GM12878 (cell line): ENCODE measurements around the gene RAPGEF6. TPM values are rescaled to one million over a fixed set of nuclear protein-coding genes. Genes with fewer than 3 reads are reported as not detected.

Experiments used
- ATAC-seq: fragments of 200-7000 bp; cut with Tn5 transposase; 3 replicates; pipeline ENCODE4 v1.9.1; 2020; ENCODE audit warnings: mild to moderate bottlenecking, moderate library complexity
- BruUV-seq: library from RNA; stranded (reverse); fragments of 400-500 nt; replicated peaks from 2 replicates; lab custom pipeline; 2021; lab: Mats Ljungman, UMichigan
- CTCF ChIA-PET: fragments of 300-600 bp; sonication (Branson Sonifier 250); formaldehyde crosslinking; extraction: SDS; loops from one replicate; lab custom pipeline; 2021; ENCODE audit warnings: inconsistent platforms; lab: Yijun Ruan, JAX
- POLR2A ChIA-PET: fragments of 350-600 bp; formaldehyde crosslinking; extraction: SDS; loops from one replicate; lab custom pipeline; 2021; ENCODE audit warnings: inconsistent platforms; lab: Charles Lee
- RAD21 ChIA-PET: fragments of 300-600 bp; sonication (Branson Sonifier 250); formaldehyde crosslinking; loops from one replicate; lab custom pipeline; 2023; ENCODE audit warnings: antibody characterized with exemption; ENCODE audit not compliant: unreplicated experiment; lab: Charles Lee
- SMC1A ChIA-PET: fragments of 300-600 bp; sonication (Branson Sonifier 250); formaldehyde crosslinking; loops from one replicate; lab custom pipeline; 2023; ENCODE audit not compliant: unreplicated experiment, uncharacterized antibody; lab: Charles Lee
- DNase-seq: peaks from one replicate; pipeline ENCODE4 v3.0.0-alpha.2; 2011; ENCODE audit warnings: low read depth, low spot score
- FAIRE-seq: peaks from 3 replicates; lab custom pipeline; 2011; peaks lifted over from hg19 to GRCh38; lab: Jason Lieb, UNC
- H2AFZ ChIP-seq: 2 replicates; pipeline ENCODE4 v1.6.0; 2011; ENCODE audit warnings: low read depth, low read length, control low read depth; ENCODE audit not compliant: control insufficient read depth
- H3K27ac ChIP-seq: 2 replicates; pipeline ENCODE4 v1.5.1; 2011; ENCODE audit warnings: control low read depth; ENCODE audit not compliant: control insufficient read depth, insufficient read depth
- H3K27me3 ChIP-seq, 2 experiments: replicated peaks in 1 of 2; 2 replicates each; pipeline versions ENCODE4 v1.6.0 to v1.6.1; 2011; ENCODE audit warnings: low read length in 1 of 2; ENCODE audit not compliant: control insufficient read depth in 2 of 2, insufficient read depth in 2 of 2
- H3K36me3 ChIP-seq, 2 experiments: 2 replicates each; pipeline ENCODE4 v1.5.1; 2011; ENCODE audit warnings: low read length in 1 of 2; ENCODE audit not compliant: control insufficient read depth in 2 of 2, insufficient read depth in 2 of 2
- H3K4me1 ChIP-seq: 2 replicates; pipeline ENCODE4 v1.6.1; 2011; ENCODE audit warnings: mild to moderate bottlenecking, low read length, moderate library complexity, mixed read lengths; ENCODE audit not compliant: control insufficient read depth, insufficient read depth
- H3K4me2 ChIP-seq: 2 replicates; pipeline ENCODE4 v1.6.0; 2011; ENCODE audit warnings: control low read depth; ENCODE audit not compliant: control insufficient read depth, insufficient read depth
- H3K4me3 ChIP-seq: fragments of 200-600 bp; sonication (generic); 2 replicates; pipeline ENCODE4 v1.5.1; 2016
- H3K79me2 ChIP-seq: 2 replicates; pipeline ENCODE4 v1.6.0; 2011; ENCODE audit warnings: low read length; ENCODE audit not compliant: control insufficient read depth, insufficient read depth
- H3K9ac ChIP-seq: 2 replicates; pipeline ENCODE4 v1.8.0; 2011; ENCODE audit warnings: low read length, control low read depth, mixed read lengths; ENCODE audit not compliant: control insufficient read depth, insufficient read depth
- H3K9me3 ChIP-seq: replicated peaks from 3 replicates; pipeline ENCODE4 v1.5.1; 2011; ENCODE audit warnings: mild to moderate bottlenecking, low read length; ENCODE audit not compliant: control insufficient read depth, insufficient read depth
- H4K20me1 ChIP-seq: 2 replicates; pipeline ENCODE4 v1.6.0; 2011; ENCODE audit not compliant: control insufficient read depth, insufficient read depth
- ATF2 ChIP-seq: IDR thresholded peaks from 2 replicates; pipeline ENCODE4 v1.6.1; 2012; ENCODE audit warnings: low read length, inconsistent platforms
- BRCA1 ChIP-seq: IDR thresholded peaks from 2 replicates; pipeline ENCODE4 v1.6.1; 2011; ENCODE audit warnings: low read depth, low read length, improper control_type of control experiment
- E2F8 ChIP-seq: fragments of 450-650 bp; IDR thresholded peaks from 2 replicates; pipeline ENCODE4 v1.6.1; 2018; ENCODE audit warnings: mild to moderate bottlenecking, low read depth, moderate library complexity; ENCODE audit not compliant: partially characterized antibody
- IKZF1 ChIP-seq: fragments of 450-650 bp; conservative IDR thresholded peaks from 2 replicates; pipeline ENCODE4 v1.6.1; 2017; ENCODE audit warnings: antibody characterized with exemption, mild to moderate bottlenecking
- IRF3 ChIP-seq: fragments of 450-650 bp; IDR thresholded peaks from 2 replicates; pipeline ENCODE4 v1.6.1; 2014; ENCODE audit warnings: mild to moderate bottlenecking
- MAX ChIP-seq: IDR thresholded peaks from 2 replicates; pipeline ENCODE4 v1.6.1; 2012; ENCODE audit warnings: low read depth, low read length, improper control_type of control experiment
- PAX5 ChIP-seq: IDR thresholded peaks from 2 replicates; pipeline ENCODE4 v1.6.1; 2011; ENCODE audit warnings: low read depth, low read length, borderline replicate concordance
- PML ChIP-seq: IDR thresholded peaks from 2 replicates; pipeline ENCODE4 v1.6.1; 2012; ENCODE audit warnings: low read length, inconsistent platforms
- RFX5 ChIP-seq: IDR thresholded peaks from 2 replicates; pipeline ENCODE4 v1.6.1; 2011; ENCODE audit warnings: low read depth, low read length, improper control_type of control experiment
- TBL1XR1 ChIP-seq: IDR thresholded peaks from 2 replicates; pipeline ENCODE4 v1.6.1; 2012; ENCODE audit warnings: low read depth, low read length, improper control_type of control experiment
- TCF3 ChIP-seq: IDR thresholded peaks from 2 replicates; pipeline ENCODE4 v1.6.1; 2012; ENCODE audit warnings: low read depth, mild to moderate bottlenecking, low read length, borderline replicate concordance; ENCODE audit not compliant: insufficient read depth
- ZNF384 ChIP-seq: IDR thresholded peaks from 2 replicates; pipeline ENCODE4 v1.6.1; 2012; ENCODE audit warnings: low read depth, mild to moderate bottlenecking, low read length, improper control_type of control experiment, borderline replicate concordance
- ZZZ3 ChIP-seq: IDR thresholded peaks from 2 replicates; pipeline ENCODE4 v1.6.1; 2011; ENCODE audit warnings: low read depth; ENCODE audit not compliant: control insufficient read depth, insufficient read length
- WGBS: methylation state at CpG from one replicate; pipeline ENCODE4 v1.1.6; 2016; ENCODE audit warnings: low lambda C conversion rate; ENCODE audit not compliant: insufficient replicate concordance, insufficient coverage; ENCODE audit errors: missing lambda C conversion rate; 5-methylcytosine and 5-hydroxymethylcytosine counted together
- in situ Hi-C: fragments of 300-500 bp; cut with MboI; formaldehyde crosslinking; loops from 9 replicates; pipeline ENCODE4 v1.14.3; 2018; ENCODE audit warnings: mixed read lengths
- intact Hi-C: fragments of 100-400 bp; cut with micrococcal nuclease; formaldehyde crosslinking; loops from one replicate; pipeline ENCODE4 v1.14.2; 2022; ENCODE audit not compliant: unreplicated experiment
- polyA plus RNA-seq, 11 experiments: library from polyadenylated mRNA; depleted of rRNA in 4 of 11; unstranded in 6 of 11; stranded (reverse) in 5 of 11; fragments of >200 nt; fragmentation: Nextera tagmentation in 4 of 11; fragmentation: Illumina TruSeq in 1 of 11; extraction: Ambion mirVana in 4 of 11; extraction: Trizol in 1 of 11; gene quantifications; 1 replicate in 1 of 11; 2 replicates in 10 of 11; pipeline versions ENCODE4 v1.2.1 to v1.2.3, GENCODE V29; 2011 to 2016; ENCODE audit warnings: inconsistent platforms in 2 of 11, missing spikeins in 2 of 11, low read depth in 1 of 11
- total RNA-seq, 4 experiments: library from RNA; depleted of rRNA in 3 of 4; stranded (reverse); fragments of >200 nt in 3 of 4; fragmentation: Illumina TruSeq in 1 of 4; extraction: Trizol in 1 of 4; gene quantifications; 2 replicates each; pipeline versions ENCODE4 v1.2.1 to v1.2.3, GENCODE V29; 2013 to 2021
- TF ChIP-seq, protein P1 (sequence below): fragments of 450-650 bp; IDR thresholded peaks from 2 replicates; pipeline ENCODE4 v1.6.1; 2017; ENCODE audit warnings: mild to moderate bottlenecking, moderate library complexity

RAPGEF6 gene
- total and polyA plus RNA-seq, 10 of the 15 experiments (the other 5 are each of a cell fraction or from before 2014, with no cell fraction given): 2.9 to 24.0 (median 14.2) TPM

GRCh38 chr5:131587541-131587940, 47.5 kb downstream of the RAPGEF6 start:
- CTCF ChIA-PET: interaction anchor here (1.2 to 7.9 kb wide), 4 partner anchors 61 to 475 kb away, joined by 3 to 189 read pairs (median 38); partner anchors contain the start of gene IL3
- SMC1A ChIA-PET: interaction anchor here (0.9 to 5.7 kb wide), 6 partner anchors 8 to 475 kb away, joined by 3 to 76 read pairs (median 18); no protein-coding TSS in a partner anchor
- H3K4me2 ChIP-seq: no peak overlapping the region
- DNase-seq: no peak
- peaks cover 1 to 7% of the 10 kb centered on the region in 2 experiments; a peak in 3 of 4 replicates for H3K36me3 ChIP-seq
- peaks cover 2% of the 10 kb centered on the region; the same call in 1 of the 2 replicates for H3K4me1 ChIP-seq
- intact Hi-C loops (loop anchor here (5.0 to 10.0 kb wide), 2 partner anchors 117 to 225 kb away; no protein-coding TSS in a partner anchor), in situ Hi-C loops (no loop called here)
- ATAC-seq: no peak
- no peak for TF ChIP-seq IRF3
- no peak for TF ChIP-seq MAX
- TF ChIP-seq PAX5: no peak
- no peak for TF ChIP-seq E2F8
- TF ChIP-seq RFX5: no peak
- TF ChIP-seq TBL1XR1: no peak
- no peak for TF ChIP-seq ZZZ3
- no peak for TF ChIP-seq PML
- TF ChIP-seq ZNF384: no peak
- TF ChIP-seq BRCA1: no peak
- no peak for TF ChIP-seq ATF2
- TF ChIP-seq TCF3: no peak
- no peak for TF ChIP-seq IKZF1
- TF ChIP-seq, protein P1, sequence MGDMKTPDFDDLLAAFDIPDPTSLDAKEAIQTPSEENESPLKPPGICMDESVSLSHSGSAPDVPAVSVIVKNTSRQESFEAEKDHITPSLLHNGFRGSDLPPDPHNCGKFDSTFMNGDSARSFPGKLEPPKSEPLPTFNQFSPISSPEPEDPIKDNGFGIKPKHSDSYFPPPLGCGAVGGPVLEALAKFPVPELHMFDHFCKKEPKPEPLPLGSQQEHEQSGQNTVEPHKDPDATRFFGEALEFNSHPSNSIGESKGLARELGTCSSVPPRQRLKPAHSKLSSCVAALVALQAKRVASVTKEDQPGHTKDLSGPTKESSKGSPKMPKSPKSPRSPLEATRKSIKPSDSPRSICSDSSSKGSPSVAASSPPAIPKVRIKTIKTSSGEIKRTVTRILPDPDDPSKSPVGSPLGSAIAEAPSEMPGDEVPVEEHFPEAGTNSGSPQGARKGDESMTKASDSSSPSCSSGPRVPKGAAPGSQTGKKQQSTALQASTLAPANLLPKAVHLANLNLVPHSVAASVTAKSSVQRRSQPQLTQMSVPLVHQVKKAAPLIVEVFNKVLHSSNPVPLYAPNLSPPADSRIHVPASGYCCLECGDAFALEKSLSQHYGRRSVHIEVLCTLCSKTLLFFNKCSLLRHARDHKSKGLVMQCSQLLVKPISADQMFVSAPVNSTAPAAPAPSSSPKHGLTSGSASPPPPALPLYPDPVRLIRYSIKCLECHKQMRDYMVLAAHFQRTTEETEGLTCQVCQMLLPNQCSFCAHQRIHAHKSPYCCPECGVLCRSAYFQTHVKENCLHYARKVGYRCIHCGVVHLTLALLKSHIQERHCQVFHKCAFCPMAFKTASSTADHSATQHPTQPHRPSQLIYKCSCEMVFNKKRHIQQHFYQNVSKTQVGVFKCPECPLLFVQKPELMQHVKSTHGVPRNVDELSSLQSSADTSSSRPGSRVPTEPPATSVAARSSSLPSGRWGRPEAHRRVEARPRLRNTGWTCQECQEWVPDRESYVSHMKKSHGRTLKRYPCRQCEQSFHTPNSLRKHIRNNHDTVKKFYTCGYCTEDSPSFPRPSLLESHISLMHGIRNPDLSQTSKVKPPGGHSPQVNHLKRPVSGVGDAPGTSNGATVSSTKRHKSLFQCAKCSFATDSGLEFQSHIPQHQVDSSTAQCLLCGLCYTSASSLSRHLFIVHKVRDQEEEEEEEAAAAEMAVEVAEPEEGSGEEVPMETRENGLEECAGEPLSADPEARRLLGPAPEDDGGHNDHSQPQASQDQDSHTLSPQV: no peak
- H4K20me1 ChIP-seq: no peaks in the 10 kb centered on the region; the same call in 1 of the 2 replicates
- POLR2A ChIA-PET: interaction anchor here (1.2 kb wide), 1 partner anchor 44 kb away, joined by 9 read pairs; no protein-coding TSS in a partner anchor
- H3K9ac ChIP-seq: no peak overlapping the region
- no peaks in the 10 kb centered on the region; the same call in 1 of the 3 replicates for H3K9me3 ChIP-seq
- WGBS: 46% methylated on average over 2 of the region's 2 CpGs
- H2AFZ ChIP-seq: no peak overlapping the region
- H3K27me3 ChIP-seq: no peaks in the 10 kb centered on the region
- no TSS peak for BruUV-seq
- RAD21 ChIA-PET: interaction anchor here (0.6 to 5.3 kb wide), 6 partner anchors 59 to 475 kb away, joined by 3 to 98 read pairs (median 3); no protein-coding TSS in a partner anchor
- no peak overlapping the region for H3K4me3 ChIP-seq
- peaks cover 22% of the 10 kb centered on the region for H3K79me2 ChIP-seq
- no peak for FAIRE-seq
- no peak overlapping the region for H3K27ac ChIP-seq
